ENCODE results near the gene F5.

GRCh38 chr1:169486281-169487051 is 99.8 kb downstream of the F5 start:
- TF ChIP-seq, protein P1, sequence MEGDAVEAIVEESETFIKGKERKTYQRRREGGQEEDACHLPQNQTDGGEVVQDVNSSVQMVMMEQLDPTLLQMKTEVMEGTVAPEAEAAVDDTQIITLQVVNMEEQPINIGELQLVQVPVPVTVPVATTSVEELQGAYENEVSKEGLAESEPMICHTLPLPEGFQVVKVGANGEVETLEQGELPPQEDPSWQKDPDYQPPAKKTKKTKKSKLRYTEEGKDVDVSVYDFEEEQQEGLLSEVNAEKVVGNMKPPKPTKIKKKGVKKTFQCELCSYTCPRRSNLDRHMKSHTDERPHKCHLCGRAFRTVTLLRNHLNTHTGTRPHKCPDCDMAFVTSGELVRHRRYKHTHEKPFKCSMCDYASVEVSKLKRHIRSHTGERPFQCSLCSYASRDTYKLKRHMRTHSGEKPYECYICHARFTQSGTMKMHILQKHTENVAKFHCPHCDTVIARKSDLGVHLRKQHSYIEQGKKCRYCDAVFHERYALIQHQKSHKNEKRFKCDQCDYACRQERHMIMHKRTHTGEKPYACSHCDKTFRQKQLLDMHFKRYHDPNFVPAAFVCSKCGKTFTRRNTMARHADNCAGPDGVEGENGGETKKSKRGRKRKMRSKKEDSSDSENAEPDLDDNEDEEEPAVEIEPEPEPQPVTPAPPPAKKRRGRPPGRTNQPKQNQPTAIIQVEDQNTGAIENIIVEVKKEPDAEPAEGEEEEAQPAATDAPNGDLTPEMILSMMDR (IDR thresholded peaks at IDR 0.05) = no peak
- no peak for TF ChIP-seq POLR2A (IDR thresholded peaks at IDR 0.05)
